Measurements from ENCODE around the gene CYTIP. TPM values are rescaled to one million over a fixed set of nuclear protein-coding genes. Genes with fewer than 3 reads are reported as not detected.

CYTIP gene
- total RNA-seq (10 to 100 TPM; 10.9 to 25.1 TPM), polyA plus RNA-seq (ENCODE audit: insufficient read length in 6 of 6) (1 to 10 TPM; 1.1 to 2.3 (median 1.3) TPM)
- long read RNA-seq, donor 1: 0 reads
- long read RNA-seq, donor 2, partial matches to known transcripts: 0 of 1 reads
- long read RNA-seq, donor 2, other reads (novel, unspliced or antisense): 0 of 1 reads
- long read RNA-seq, donor 3: 0 reads
- long read RNA-seq, donor 4, transcript CYTIP-201 (8 exons, 2,260 nt): major isoform, 6 of 6 reads
- long read RNA-seq, donor 4, partial matches to known transcripts: 0 of 6 reads
- long read RNA-seq, donor 4, other reads (novel, unspliced or antisense): 0 of 6 reads
- long read RNA-seq, donor 5, partial matches to known transcripts: 0 of 1 reads
- long read RNA-seq, donor 5, other reads (novel, unspliced or antisense): 0 of 1 reads
- long read RNA-seq, donor 6, partial matches to known transcripts: 0 of 1 reads
- long read RNA-seq, donor 6, other reads (novel, unspliced or antisense): 0 of 1 reads
- long read RNA-seq, donor 7, partial matches to known transcripts: 0 of 1 reads
- long read RNA-seq, donor 7, other reads (novel, unspliced or antisense): 0 of 1 reads
- long read RNA-seq, donor 8: 0 reads
- long read RNA-seq, donor 9: 0 reads
- long read RNA-seq, donor 10, transcript CYTIP-201 (8 exons, 2,260 nt): major isoform, 15 of 15 reads
- long read RNA-seq, donor 10, partial matches to known transcripts: 0 of 15 reads
- long read RNA-seq, donor 10, other reads (novel, unspliced or antisense): 0 of 15 reads
- long read RNA-seq, donor 11: 0 reads
- long read RNA-seq, donor 12: 0 reads

- no peaks in the 10 kb centered on the region for H3K9me3 ChIP-seq
- no peaks in the 10 kb centered on the region for H3K27me3 ChIP-seq
- H3K36me3 ChIP-seq: no peaks in the 10 kb centered on the region
- DNase-seq: peak in 2 of 4 donors; percentile 43 to 62
- peak; percentile 73 for ATAC-seq
- TF ChIP-seq, protein P1, sequence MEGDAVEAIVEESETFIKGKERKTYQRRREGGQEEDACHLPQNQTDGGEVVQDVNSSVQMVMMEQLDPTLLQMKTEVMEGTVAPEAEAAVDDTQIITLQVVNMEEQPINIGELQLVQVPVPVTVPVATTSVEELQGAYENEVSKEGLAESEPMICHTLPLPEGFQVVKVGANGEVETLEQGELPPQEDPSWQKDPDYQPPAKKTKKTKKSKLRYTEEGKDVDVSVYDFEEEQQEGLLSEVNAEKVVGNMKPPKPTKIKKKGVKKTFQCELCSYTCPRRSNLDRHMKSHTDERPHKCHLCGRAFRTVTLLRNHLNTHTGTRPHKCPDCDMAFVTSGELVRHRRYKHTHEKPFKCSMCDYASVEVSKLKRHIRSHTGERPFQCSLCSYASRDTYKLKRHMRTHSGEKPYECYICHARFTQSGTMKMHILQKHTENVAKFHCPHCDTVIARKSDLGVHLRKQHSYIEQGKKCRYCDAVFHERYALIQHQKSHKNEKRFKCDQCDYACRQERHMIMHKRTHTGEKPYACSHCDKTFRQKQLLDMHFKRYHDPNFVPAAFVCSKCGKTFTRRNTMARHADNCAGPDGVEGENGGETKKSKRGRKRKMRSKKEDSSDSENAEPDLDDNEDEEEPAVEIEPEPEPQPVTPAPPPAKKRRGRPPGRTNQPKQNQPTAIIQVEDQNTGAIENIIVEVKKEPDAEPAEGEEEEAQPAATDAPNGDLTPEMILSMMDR (IDR thresholded peaks at IDR 0.05): no peak
- peak within 1 kb of the TSS; percentile 24 to 53 for H3K4me3 ChIP-seq
- intact Hi-C loops (cut with DNase I): no loop called here
- H3K27ac ChIP-seq: peak within 1 kb of the TSS; percentile 77 to 89
- peaks cover 0 to 28% of the 10 kb centered on the region in 2 donors for H3K4me1 ChIP-seq
These were observed at the start of gene CYTIP for GRCh38 chr2:157443795-157444640. CYTIP (minus strand) TSS chr2:157444089; CDS start chr2:157444020, 69 bp downstream.

DNA sequence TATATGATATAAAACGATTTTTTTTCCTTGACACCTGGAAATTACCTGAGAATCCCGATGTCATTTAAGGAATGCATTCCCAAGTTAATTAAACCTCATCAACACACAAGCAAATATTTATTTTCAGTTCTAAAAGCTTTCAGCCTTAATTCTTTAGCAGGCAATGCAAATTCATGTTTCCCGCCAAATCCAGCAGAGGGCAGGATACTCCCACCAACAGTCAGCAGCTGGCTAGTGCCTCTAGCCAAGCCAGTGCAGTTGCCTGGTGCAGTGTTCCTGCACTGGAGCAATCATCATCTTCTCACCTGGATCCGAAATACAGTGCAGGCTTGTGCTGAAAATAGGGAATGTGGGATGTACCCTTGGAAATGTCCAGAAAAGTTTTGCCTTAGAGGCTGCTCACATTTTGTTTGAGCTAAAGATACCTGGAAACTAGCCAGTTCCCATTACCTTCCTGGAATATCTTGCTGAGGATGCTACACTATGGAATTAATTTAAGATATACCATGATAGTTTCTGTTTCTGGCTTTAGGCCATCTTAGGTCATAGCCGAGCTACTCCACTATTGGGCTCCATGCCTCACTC is 48.4 kb upstream of the CYTIP start:
- DNase-seq (peak in 3 of 4 donors; percentile 49 to 75 (median 61)), ATAC-seq (peak; percentile 91)
- Histone ChIP-seq H3K9me3 (no peaks in the 10 kb centered on the region), H3K4me3 (no peak overlapping the region), H3K27ac (no peak overlapping the region), H3K36me3 (no peaks in the 10 kb centered on the region), H3K27me3 (no peaks in the 10 kb centered on the region), H3K4me1 (no peaks in the 10 kb centered on the region)
- intact Hi-C loops (cut with DNase I): no loop called here
- TF ChIP-seq, protein P1 (IDR thresholded peaks at IDR 0.05): peak; percentile 58 to 60

DNA sequence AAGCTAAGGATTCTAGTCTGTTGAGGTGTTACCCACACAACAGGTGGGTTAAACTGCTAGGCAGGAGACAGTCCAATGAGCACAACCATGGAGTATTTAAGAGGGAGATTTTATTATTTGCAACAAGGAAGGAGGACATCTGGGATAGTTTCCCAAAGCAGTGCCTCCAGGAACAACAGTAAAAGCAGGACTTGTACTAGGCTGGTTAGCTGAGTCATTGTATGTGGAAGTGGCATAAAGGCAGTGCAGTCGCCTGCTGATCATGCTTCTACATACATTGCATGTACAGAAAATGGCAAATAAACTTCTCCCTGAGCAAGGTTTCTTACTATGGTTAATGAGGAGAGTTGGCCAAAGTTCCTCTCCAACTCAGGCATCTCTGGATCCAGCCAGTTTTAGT is 46.1 kb upstream of the CYTIP start:
- ATAC-seq (no peak), DNase-seq (no peak)
- Histone ChIP-seq H3K4me1 (no peaks in the 10 kb centered on the region), H3K27me3 (no peaks in the 10 kb centered on the region), H3K9me3 (no peaks in the 10 kb centered on the region), H3K4me3 (no peak overlapping the region), H3K27ac (no peak overlapping the region), H3K36me3 (no peaks in the 10 kb centered on the region)
- intact Hi-C loops (cut with DNase I): no loop called here
- TF ChIP-seq, protein P1 (IDR thresholded peaks at IDR 0.05): no peak

DNA sequence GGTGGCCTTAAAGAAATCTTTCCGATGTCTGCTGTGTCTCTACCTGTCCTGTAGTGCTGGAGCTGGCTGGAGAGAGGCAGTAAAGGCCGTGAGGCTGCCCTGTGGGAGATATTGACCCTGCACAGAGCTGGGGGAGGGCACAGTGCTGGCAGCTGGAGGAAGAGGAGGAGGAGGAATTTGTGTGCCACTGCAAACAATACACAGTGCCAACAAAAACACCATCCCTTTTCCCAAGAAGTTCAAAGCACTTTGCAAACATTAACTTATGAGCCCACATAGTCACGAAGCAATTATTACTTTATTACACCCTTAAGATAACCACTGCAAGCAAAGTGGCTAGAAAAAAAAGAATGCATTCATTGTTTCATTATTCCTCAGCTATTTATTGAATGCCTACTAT is 45.0 kb upstream of the CYTIP start:
- H3K36me3 ChIP-seq: no peaks in the 10 kb centered on the region
- intact Hi-C loops (cut with DNase I): no loop called here
- H3K27ac ChIP-seq: no peak overlapping the region
- ATAC-seq (peak; percentile 71), DNase-seq (no peak)
- TF ChIP-seq, protein P1 (IDR thresholded peaks at IDR 0.05): no peak
- H3K27me3 ChIP-seq: no peaks in the 10 kb centered on the region
- no peaks in the 10 kb centered on the region for H3K4me1 ChIP-seq
- H3K9me3 ChIP-seq: no peaks in the 10 kb centered on the region
- no peak overlapping the region for H3K4me3 ChIP-seq
